Stimulated activated CD4-positive, alpha-beta T cell treated with anti-CD3 and anti-CD28 coated beads, Interleukin-15, amount 100 ng/mL, for 24 hours (primary cell): ENCODE measurements around the gene PLCH1.

Experiments used
- DNase-seq: peaks from one replicate; pipeline ENCODE4 v3.0.0-alpha.2; 2020

The PLCH1 gene

GRCh38 chr3:155520463-155520862, 224.4 kb downstream of the PLCH1 start:
- DNase-seq, result no peak

- no peak for DNase-seq
These were observed 225.8 kb downstream of the PLCH1 start for GRCh38 chr3:155519078-155519477.

DNA sequence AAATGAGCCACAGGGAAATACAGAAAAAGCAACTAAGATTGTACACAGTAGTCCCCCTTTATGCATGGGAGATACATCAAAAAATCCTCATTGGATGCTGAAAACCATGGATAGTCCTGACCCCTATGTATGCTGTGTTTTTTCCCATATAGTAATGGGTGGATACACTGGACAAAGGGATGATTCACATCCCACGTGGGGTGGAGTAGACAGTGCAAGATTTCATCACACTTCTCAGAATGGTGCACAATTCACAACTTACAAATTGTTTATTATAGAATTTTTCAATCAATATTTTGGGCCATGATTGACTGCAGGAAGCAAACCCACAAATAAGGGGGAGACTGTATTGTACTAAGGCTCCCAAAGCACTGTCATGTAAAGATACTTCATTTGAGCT, 227.0 kb downstream of the PLCH1 start:
- DNase-seq, result no peak

DNA sequence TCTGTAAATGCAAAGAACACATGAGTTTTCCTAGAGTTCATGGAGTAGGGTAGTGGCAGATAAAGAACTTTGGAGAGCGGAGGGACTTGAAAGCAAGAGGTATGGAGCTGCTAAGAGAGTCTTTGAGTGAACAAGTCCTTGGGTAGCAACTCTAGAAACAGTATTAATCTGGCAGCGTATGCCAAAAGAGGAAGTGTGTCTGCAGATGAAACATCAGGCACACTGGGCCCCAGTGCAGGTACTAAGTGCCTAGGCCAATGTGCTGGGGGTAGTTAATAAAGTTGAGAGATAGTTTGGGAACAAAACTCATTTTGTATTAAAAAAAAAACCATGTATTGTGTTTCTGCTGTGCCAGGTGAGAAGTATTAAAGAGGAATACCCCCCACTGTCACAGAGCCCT, 228.4 kb downstream of the PLCH1 start:
- no peak for DNase-seq

GRCh38 chr3:155512867-155513261, 232.0 kb downstream of the PLCH1 start:
- no peak for DNase-seq

- no peak for DNase-seq
These were observed 232.6 kb downstream of the PLCH1 start for GRCh38 chr3:155512175-155512866.

- no peak for DNase-seq
These were observed 240.2 kb downstream of the PLCH1 start for GRCh38 chr3:155504682-155505081.

DNA sequence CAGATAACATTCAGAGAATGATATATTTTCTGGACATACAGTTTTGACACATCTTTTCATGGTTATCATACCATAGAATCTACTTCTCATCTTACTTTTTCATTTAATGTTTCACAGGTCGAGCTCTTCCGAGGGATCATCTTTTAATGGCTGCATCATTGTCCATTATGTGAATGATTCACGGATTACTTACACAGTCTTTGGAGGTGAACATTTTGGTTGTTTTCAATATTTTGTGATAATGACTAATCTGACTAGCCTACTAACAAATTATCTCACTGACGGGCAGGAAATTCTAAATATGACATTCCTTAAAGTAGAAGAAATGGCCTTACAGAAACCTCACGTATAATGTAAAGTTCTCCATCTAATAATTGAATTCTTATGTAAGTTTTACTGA, 242.2 kb downstream of the PLCH1 start:
- DNase-seq, result no peak

DNA sequence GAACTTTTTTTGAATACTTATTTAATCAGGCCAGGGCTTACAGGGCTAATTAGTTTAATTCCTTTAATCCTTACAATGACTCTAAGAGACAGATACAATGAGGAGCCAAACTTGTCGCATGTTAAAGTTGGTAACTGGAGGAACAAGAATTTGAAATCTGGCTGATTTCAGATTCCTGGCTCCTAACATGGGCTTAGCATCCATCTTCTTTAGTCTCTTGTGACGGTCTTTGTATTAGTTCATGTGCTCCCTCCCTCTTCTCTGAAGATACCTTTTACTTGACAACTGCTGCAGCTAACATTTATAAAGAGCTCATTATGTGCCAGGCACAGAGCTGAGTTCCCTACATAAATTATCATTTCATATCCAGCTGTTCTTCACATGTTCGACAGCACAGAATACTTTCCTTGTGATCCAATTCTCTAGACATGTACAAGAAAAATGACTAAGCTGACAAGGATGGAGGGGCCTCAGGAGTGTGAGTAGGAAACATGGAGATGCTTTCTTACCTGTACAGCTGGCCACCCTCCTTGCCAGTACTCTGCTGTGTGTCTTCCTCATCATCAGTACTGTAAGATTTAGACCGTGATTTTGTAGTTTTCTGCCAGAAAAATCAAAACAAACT, 244.6 kb downstream of the PLCH1 start:
- no peak for DNase-seq

DNA sequence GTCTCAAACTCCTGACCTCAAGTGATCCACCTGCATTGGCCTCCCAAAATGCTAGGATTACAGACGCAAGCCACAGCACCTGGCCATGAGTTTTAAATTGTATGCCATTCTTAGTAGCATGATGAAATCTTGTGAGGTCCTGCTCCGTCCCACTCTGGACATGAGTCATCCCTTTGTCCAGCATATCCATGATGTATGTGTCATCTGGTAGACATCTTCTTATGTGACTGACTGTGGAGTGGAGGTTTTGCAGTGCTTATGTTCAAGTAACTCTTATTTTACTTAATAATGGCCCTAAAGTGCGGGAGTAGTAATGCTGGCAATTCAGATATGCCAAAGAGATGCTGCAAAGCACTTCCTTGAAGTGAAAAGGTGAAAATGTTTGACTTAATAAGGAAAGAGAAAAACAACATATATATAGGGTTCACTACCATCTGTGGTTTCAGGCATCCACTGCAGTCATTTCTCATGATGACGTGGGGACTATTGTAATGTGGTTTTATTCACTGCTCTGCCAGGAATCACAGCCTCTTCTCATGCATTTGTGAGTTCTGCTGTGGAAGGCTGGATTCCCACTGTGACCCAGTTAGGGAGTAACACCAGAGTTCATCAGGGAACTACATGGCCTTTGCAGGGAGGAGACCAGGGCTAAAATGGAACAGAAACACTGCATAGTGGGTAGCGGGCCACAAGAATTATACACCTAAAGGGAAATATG, 246.8 kb downstream of the PLCH1 start:
- DNase-seq, result no peak

DNA sequence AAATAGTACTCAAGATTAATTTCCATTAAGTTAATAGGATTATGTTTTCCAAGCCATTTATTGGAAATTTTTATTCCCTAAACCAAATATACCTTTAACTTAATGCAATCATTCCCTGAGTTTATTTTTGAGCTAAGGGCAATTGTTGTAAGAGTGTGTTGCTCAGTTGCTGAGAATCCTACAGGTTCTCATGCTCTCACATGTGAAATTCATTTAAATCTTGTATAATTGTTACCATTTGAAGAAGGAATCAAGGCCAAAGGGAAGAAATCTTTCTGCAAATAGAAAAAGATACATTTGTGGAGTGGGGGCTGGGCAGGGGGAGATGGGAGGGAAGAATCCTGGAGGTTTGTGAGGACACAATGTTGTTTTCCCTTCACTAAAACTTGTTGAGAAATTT, 248.7 kb downstream of the PLCH1 start:
- DNase-seq, result no peak

- no peak for DNase-seq
These were observed 249.5 kb downstream of the PLCH1 start for GRCh38 chr3:155495387-155495786.

- DNase-seq, result no peak
These were observed 250.5 kb downstream of the PLCH1 start for GRCh38 chr3:155494332-155494731.

- no peak for DNase-seq
These were observed 252.0 kb downstream of the PLCH1 start for GRCh38 chr3:155492841-155493240.

GRCh38 chr3:155491696-155492095, 253.2 kb downstream of the PLCH1 start:
- DNase-seq, result no peak

- no peak for DNase-seq
These were observed 256.2 kb downstream of the PLCH1 start for GRCh38 chr3:155488671-155489070.

DNA sequence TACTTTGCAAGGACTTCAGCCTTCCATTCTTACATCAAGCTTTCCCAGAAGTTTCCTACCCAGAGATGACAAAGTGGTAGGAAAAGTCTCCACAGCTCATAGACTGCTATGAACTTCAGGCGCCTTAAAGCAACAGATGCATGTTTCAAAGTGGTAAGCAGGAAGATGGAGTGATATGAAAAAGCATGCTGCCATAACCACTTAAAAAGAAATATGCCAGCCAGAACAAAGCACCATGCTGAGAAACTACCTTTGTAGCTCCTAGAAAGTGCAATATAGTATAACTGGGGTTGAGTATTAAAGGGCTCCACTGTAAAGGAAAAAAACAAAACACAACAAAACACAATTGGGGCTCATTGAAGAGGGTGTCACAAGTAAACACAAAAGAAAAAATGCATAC, 259.0 kb downstream of the PLCH1 start:
- DNase-seq, result no peak

DNA sequence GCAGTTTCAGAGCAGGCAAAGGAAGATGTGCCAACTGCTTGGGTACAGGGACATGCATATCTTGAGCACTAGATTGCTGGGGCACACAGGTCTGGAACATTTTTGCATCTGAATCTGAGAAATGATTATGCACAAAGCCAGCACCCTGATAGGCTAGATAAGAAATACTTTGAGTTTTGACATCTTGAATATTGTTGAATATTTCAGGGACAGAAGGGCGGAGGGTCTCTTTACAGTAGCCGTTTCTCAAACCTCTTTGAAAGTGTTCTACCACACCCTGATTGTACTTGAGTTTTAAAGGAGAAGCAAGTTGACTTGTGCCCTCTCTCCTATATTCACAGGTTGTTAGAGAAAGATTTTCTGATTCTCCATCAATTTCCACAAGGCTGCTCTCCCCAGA, 263.3 kb downstream of the PLCH1 start:
- DNase-seq, result no peak

GRCh38 chr3:155481089-155481488, 263.8 kb downstream of the PLCH1 start:
- DNase-seq, result no peak

DNA sequence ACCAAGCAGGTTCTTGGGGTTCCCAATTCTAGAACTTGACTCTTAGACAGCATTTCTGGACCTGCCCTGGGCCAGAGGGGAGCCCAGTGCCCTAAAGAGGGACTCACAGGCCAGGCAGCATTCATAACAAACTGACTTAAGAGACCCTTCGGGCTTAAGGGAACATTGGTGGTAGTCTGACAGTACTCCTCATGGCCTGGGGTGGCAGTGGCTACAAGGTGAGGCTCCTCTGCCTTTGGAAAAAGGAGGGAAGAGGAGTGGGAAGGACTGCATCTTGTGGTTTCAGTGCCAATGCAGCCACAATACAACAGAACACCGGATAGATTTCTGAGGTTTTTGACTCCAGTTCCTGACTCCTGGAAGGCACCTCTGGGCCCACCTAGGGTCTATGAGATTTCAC, 279.2 kb downstream of the PLCH1 start:
- no peak for DNase-seq

DNA sequence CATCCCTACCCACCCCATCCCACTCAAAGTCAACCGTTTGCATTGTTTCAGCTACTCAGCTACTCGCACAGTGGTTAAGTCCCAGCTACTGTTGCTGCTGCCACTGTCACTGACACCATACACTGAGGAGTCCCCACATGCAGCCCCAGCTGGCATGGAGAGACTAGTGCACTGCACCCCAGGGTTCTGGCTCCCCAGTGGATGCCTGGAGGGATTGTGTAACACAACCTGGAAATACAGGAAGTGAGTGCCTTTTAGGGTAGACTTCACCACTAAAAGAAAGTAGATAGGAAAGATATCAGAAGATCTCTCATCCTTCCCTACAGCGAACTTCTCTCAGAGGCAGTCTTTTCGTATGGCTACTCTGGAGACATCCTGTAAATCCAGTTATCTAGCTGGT, 282.2 kb downstream of the PLCH1 start:
- DNase-seq, result no peak

GRCh38 chr3:155457591-155457990, 287.3 kb downstream of the PLCH1 start:
- DNase-seq, result no peak

DNA sequence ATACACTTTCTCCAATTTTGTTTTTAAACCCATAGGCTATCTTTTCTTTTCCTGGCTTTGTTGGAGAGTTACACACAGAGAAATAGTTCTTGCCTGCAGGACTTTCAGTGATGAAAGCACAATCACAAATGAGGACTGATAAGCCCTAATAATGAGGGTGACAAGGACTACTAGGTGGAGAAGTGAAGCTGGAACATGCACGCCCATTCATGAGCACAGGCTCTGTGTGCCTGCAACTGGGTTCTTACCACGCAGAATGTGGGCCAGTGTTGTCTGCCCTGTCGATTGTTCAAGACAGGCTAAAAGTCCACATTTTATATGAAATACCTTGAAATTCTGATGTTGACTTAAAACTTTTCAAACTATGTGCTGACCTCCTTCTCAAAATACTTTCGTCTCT, 289.1 kb downstream of the PLCH1 start:
- DNase-seq, result no peak

- DNase-seq, result no peak
These were observed 291.4 kb downstream of the PLCH1 start for GRCh38 chr3:155453512-155453911.
